Measurements from ENCODE around the gene RFK. TPM values are rescaled to one million over a fixed set of nuclear protein-coding genes. Genes with fewer than 3 reads are reported as not detected.

RFK gene
- total RNA-seq, 2 donors from 2014 or later = 16.5 to 17.4 TPM

DNA sequence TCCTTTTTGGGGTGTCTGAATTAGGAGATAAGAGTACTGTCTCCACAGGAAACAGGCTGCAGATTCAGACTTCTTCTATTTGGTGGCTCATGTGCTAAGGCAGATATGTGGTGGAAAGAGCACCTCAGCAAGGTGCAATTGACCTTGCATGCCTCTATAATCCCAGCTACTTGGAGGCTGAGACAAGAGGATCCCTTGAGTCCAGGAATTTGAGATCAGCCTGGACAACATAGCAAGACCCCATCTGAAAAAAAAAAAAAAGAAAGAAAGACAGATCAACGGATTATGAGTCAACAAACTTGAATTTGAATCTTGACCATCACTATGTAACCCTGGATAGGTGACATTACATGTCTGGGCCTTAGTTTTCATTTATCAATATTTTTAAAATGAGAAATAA lies 44.4 kb downstream of the RFK start:
- H3K4me1 ChIP-seq (ENCODE audit: control insufficient read depth, insufficient read depth, low read length) = no peaks in the 10 kb centered on the region
- no peaks in the 10 kb centered on the region for H3K36me3 ChIP-seq (ENCODE audit: control insufficient read depth, insufficient read depth, low read length)
- no peaks in the 10 kb centered on the region for H3K9me3 ChIP-seq (ENCODE audit: control insufficient read depth, low read length)
- H3K9ac ChIP-seq (ENCODE audit: extremely low read depth, low read length, poor library complexity, severe bottlenecking) = no peak overlapping the region
- no peak for TF ChIP-seq CTCF (conservative IDR thresholded peaks at IDR 0.05)
- no peaks in the 10 kb centered on the region for H3K27me3 ChIP-seq (ENCODE audit: control insufficient read depth, insufficient read depth, low read length, poor library complexity, severe bottlenecking)
- H3K27me3 Mint-ChIP-seq (ENCODE audit: insufficient read depth) = peaks cover 4% of the 10 kb centered on the region
- H3K4me1 Mint-ChIP-seq = peaks cover 4% of the 10 kb centered on the region
- no peaks in the 10 kb centered on the region for H3K9me3 Mint-ChIP-seq
- H3K4me3 ChIP-seq (ENCODE audit: low read length) = no peak overlapping the region
- H3K4me3 Mint-ChIP-seq = no peak overlapping the region
- H3K27ac ChIP-seq (ENCODE audit: low read depth, low read length) = no peak overlapping the region
- WGBS, 2 experiments (ENCODE audit: insufficient coverage in 1 of 2, insufficient read length in 1 of 2) = 58% methylated on average over 1 of the region's 1 CpG; no CpG with 5 or more reads in 1 of the 2 experiments
- H3K27ac Mint-ChIP-seq = no peak overlapping the region
- no peak for DNase-seq
- H3K36me3 Mint-ChIP-seq (ENCODE audit: low read depth) = no peaks in the 10 kb centered on the region

DNA sequence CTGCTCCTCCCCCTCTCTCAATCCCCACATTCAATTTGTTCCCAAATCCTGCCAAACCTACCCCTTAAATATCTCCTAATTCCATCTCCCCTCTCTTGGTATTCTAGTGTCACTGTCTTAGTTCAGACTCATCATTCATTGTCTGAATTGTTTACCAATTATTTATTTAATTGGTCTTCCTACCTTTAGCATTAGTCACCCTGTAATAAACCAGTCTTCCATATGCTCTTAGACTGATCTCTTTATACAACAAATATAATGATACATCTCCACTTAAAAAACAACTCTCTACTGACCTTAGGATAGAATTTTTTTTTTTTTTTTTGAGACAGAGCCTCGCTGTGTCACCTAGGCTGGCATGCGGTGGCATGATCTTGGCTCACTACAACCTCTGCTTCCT lies 51.4 kb downstream of the RFK start:
- Histone ChIP-seq H3K36me3 (ENCODE audit: control insufficient read depth, insufficient read depth, low read length) (no peaks in the 10 kb centered on the region), H3K4me3 (ENCODE audit: low read length) (no peak overlapping the region), H3K9ac (ENCODE audit: extremely low read depth, low read length, poor library complexity, severe bottlenecking) (no peak overlapping the region), H3K27me3 (ENCODE audit: control insufficient read depth, insufficient read depth, low read length, poor library complexity, severe bottlenecking) (no peaks in the 10 kb centered on the region), H3K27ac (ENCODE audit: low read depth, low read length) (no peak overlapping the region), H3K9me3 (ENCODE audit: control insufficient read depth, low read length) (no peaks in the 10 kb centered on the region), H3K4me1 (ENCODE audit: control insufficient read depth, insufficient read depth, low read length) (no peaks in the 10 kb centered on the region)
- Mint-ChIP-seq H3K9me3 (no peaks in the 10 kb centered on the region), H3K4me1 (no peaks in the 10 kb centered on the region), H3K27ac (no peak overlapping the region), H3K36me3 (ENCODE audit: low read depth) (no peaks in the 10 kb centered on the region), H3K4me3 (no peak overlapping the region), H3K27me3 (ENCODE audit: insufficient read depth) (no peaks in the 10 kb centered on the region)
- DNase-seq = no peak
- 90 to 93% methylated on average over 2 of the region's 2 CpGs for WGBS, 2 experiments (ENCODE audit: insufficient coverage in 1 of 2, insufficient read length in 1 of 2)
- no peak for TF ChIP-seq CTCF (conservative IDR thresholded peaks at IDR 0.05)

- H3K27ac Mint-ChIP-seq = no peak overlapping the region
- no peak overlapping the region for H3K27ac ChIP-seq (ENCODE audit: low read depth, low read length)
- no peaks in the 10 kb centered on the region for H3K9me3 ChIP-seq (ENCODE audit: control insufficient read depth, low read length)
- no peaks in the 10 kb centered on the region for H3K36me3 ChIP-seq (ENCODE audit: control insufficient read depth, insufficient read depth, low read length)
- no peaks in the 10 kb centered on the region for H3K27me3 ChIP-seq (ENCODE audit: control insufficient read depth, insufficient read depth, low read length, poor library complexity, severe bottlenecking)
- no peak overlapping the region for H3K4me3 ChIP-seq (ENCODE audit: low read length)
- 75 to 100% methylated on average over 1 of the region's 1 CpG for WGBS, 2 experiments (ENCODE audit: insufficient coverage in 1 of 2, insufficient read length in 1 of 2)
- H3K9ac ChIP-seq (ENCODE audit: extremely low read depth, low read length, poor library complexity, severe bottlenecking) = no peak overlapping the region
- H3K4me1 Mint-ChIP-seq = no peaks in the 10 kb centered on the region
- H3K4me1 ChIP-seq (ENCODE audit: control insufficient read depth, insufficient read depth, low read length) = no peaks in the 10 kb centered on the region
- no peak for DNase-seq
- H3K27me3 Mint-ChIP-seq (ENCODE audit: insufficient read depth) = no peaks in the 10 kb centered on the region
- no peaks in the 10 kb centered on the region for H3K9me3 Mint-ChIP-seq
- H3K36me3 Mint-ChIP-seq (ENCODE audit: low read depth) = no peaks in the 10 kb centered on the region
- H3K4me3 Mint-ChIP-seq = no peak overlapping the region
- TF ChIP-seq CTCF (conservative IDR thresholded peaks at IDR 0.05) = no peak
These were observed 52.0 kb downstream of the RFK start for GRCh38 chr9:76342201-76342600.

All from endodermal cell (in vitro differentiated cells).